8988T (cell line): Measurements from ENCODE around the gene EPS8L2.

ENCODE experiments used
- DNase-seq: peaks from one replicate; pipeline ENCODE4 v3.0.0; 2011

The EPS8L2 gene

GRCh38 chr11:690738-691633, 15.0 kb upstream of the EPS8L2 start:
- DNase-seq: no peak

GRCh38 chr11:691710-692590, 14.1 kb upstream of the EPS8L2 start:
- no peak for DNase-seq

GRCh38 chr11:692824-693414, 13.1 kb upstream of the EPS8L2 start:
- DNase-seq: no peak

GRCh38 chr11:693415-693831, 12.6 kb upstream of the EPS8L2 start:
- no peak for DNase-seq

GRCh38 chr11:693887-694562, 12.0 kb upstream of the EPS8L2 start:
- DNase-seq: no peak

GRCh38 chr11:694563-695287, 11.3 kb upstream of the EPS8L2 start, which contains the start of gene DEAF1:
TSS of gene DEAF1 (minus strand) at chr11:695222. CDS start at chr11:695047, 175 bp downstream.
- peak; percentile 76 for DNase-seq

GRCh38 chr11:695288-695537, 10.8 kb upstream of the EPS8L2 start:
- DNase-seq: no peak

GRCh38 chr11:695538-696248, 10.3 kb upstream of the EPS8L2 start, which contains the start of gene TMEM80:
TSS of gene TMEM80 (plus strand) at chr11:695816. CDS start at chr11:695828, 12 bp downstream.
- no peak for DNase-seq

- no peak for DNase-seq
Observed at GRCh38 chr11:696955-697491, 9.0 kb upstream of the EPS8L2 start.

GRCh38 chr11:697811-698311, 8.2 kb upstream of the EPS8L2 start:
- DNase-seq: no peak

GRCh38 chr11:698493-699115, 7.4 kb upstream of the EPS8L2 start:
- no peak for DNase-seq

- no peak for DNase-seq
Observed at GRCh38 chr11:699116-699508, 6.9 kb upstream of the EPS8L2 start.

- DNase-seq: no peak
Observed at GRCh38 chr11:699753-700152, 6.3 kb upstream of the EPS8L2 start.

GRCh38 chr11:701741-702461, 4.1 kb upstream of the EPS8L2 start:
- DNase-seq: no peak

GRCh38 chr11:702462-703461, 3.3 kb upstream of the EPS8L2 start:
- no peak for DNase-seq

- DNase-seq: no peak
Observed at GRCh38 chr11:703506-703905, 2.5 kb upstream of the EPS8L2 start.

- no peak for DNase-seq
Observed at GRCh38 chr11:704228-704674, 1.8 kb upstream of the EPS8L2 start.
